GM18505 (cell line): Measurements from ENCODE around the gene NBEA.
"Not testable (repeated sequence)": the region's sequence is repeated elsewhere in the genome, so short reads cannot be mapped to it uniquely, and the experiment has no call there.

Experiments
- ATAC-seq: cut with Tn5 transposase; IDR thresholded peaks from one replicate; pipeline ENCODE4 v1.9.1; 2021; ENCODE audit not compliant: unreplicated experiment
- POLR2A ChIP-seq: IDR thresholded peaks from 4 replicates; pipeline ENCODE4 v1.6.1; 2011; ENCODE audit warnings: borderline replicate concordance; ENCODE audit not compliant: insufficient read depth, insufficient read length; ENCODE audit errors: extremely low read depth

The NBEA gene

GRCh38 chr13:34933349-34933748 lies 8.7 kb upstream of the NBEA start:
- no peak for ATAC-seq
- TF ChIP-seq POLR2A, result no peak

GRCh38 chr13:34933786-34934185 lies 8.3 kb upstream of the NBEA start:
- ATAC-seq, result no peak

DNA sequence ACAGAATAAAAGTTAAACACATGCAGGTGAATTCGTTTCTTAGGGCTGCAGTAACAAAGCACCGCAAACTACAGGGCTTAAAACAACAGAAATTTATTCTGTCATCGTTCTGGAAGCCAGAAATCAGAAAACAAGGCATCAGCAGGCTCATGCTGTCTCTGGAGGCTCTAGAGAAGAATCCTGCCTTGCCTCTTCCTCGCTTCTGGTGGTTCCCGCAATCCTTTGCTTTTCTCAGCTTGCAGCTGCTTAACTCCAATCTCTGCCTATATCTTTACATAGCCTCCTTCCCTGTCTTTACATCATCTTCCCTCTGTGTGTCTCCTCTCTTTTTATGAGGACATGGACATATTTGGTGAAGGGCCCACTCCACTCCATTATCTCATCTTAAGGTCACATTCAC lies 6.2 kb upstream of the NBEA start:
- TF ChIP-seq POLR2A, result no peak
- no peak for ATAC-seq

More at GRCh38 chr13:34933786-34934185, 8.3 kb upstream of the NBEA start:
- no peak for TF ChIP-seq POLR2A

DNA sequence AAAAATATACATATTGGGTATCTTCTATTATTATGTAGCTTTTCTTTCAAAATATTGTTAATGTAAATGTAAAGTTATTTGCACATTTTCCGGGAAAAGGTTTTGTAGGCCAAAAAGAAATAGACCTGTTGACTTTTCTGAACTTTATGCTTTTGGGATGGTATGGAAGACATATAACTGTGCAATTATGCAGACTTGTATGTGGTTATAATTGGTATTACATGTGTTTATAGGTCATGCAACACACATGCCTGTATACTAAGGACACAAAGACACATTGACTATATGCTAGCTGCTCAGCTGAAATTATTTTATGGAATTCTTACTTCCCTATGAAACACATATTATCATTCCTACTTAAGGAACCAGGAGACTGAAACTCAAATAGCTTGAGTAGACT lies 2.3 kb upstream of the NBEA start:
- ATAC-seq, result no peak

GRCh38 chr13:34941436-34941834 lies 635 bp upstream of the NBEA start:
- no peak for ATAC-seq
- TF ChIP-seq POLR2A, result no peak

More for the DNA sequence above, 2.3 kb upstream of the NBEA start:
- TF ChIP-seq POLR2A, result no peak

GRCh38 chr13:34942732-34943435 lies 814 bp downstream of the NBEA start:
- ATAC-seq, result peak; percentile 12
- TF ChIP-seq POLR2A, result no peak

GRCh38 chr13:34943436-34944273 lies 1.6 kb downstream of the NBEA start:
- no peak for TF ChIP-seq POLR2A
- no peak for ATAC-seq

GRCh38 chr13:34944274-34944634 lies 2.2 kb downstream of the NBEA start:
- ATAC-seq, result no peak
- TF ChIP-seq POLR2A, result no peak

DNA sequence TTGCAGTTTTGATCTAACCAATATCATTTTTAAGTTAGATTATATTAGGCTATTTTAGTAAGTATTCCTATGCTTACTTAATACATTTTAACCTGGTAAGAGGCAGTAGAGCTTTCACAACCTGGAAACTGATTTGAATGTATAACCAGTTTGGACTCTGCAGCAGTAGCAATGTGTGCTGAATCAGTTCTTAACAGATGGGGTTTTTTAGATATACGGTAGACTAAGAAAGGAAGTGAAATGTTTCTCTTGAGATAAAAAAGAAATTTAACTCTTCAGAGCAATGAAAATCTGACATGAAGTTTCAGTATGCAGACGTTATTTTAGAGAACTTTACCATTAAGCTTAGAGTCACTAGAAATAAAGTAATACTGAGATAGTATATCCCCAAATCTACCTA lies 2.7 kb downstream of the NBEA start:
- TF ChIP-seq POLR2A, result no peak
- no peak for ATAC-seq

DNA sequence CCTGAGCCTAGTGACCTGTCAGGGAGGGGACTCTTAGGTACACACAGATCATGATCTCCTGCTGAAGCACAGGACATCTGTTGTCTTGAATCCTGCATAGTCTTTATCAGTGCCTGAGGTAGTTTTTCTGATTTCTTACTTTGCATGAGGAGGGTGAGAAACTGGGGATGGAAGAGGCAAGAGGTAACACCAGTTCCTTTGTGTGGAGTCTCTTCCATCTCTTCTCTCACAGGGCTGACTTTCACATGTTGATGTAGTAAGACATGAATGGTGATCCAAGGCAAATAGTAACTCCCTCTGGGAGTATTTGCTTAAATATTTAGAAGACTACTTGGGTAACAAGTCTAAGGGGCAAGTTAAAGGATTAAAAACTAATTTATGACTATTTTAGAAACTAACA lies 9.5 kb downstream of the NBEA start:
- no peak for ATAC-seq
- no peak for TF ChIP-seq POLR2A

DNA sequence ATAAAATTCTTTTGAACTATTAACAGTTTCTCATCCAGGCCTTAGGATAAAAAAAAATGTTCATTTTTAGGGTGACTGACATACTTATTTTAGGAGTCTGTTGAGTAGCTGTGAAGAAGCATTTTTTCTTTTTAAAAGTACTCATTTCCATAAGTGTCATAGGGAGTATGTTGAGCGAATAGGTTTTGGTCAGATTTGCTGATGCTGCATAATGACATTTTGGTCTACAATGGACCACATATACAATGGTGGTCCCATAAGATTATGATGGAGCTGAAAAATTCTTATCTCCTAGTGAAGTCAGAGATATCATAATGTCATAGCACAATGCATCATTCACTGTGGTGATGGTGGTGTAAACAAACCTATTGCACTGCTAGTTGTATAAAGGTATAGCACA lies 17.4 kb downstream of the NBEA start:
- no peak for TF ChIP-seq POLR2A
- no peak for ATAC-seq

DNA sequence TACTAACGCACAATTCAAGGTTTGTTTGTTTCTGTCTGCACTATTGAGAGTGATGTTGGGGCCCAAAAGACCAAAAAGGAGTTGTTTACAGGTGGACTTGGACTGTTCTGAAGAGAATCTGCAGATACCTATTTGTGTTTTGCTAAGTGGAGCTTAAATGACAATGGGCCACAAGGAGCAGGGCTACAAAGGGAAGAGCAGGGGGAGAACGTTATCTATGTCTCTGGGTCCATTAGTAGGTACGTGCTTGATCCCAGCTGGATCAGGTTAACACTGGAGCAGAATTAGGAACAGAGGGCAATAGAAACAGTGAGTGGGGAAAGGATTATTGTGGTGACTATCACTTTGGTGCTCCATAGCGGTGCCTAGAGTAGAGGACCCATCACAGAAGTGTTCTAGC lies 22.5 kb downstream of the NBEA start:
- no peak for TF ChIP-seq POLR2A
- ATAC-seq, result no peak

- no peak for TF ChIP-seq POLR2A
- no peak for ATAC-seq
Observed at GRCh38 chr13:34967851-34968562, 25.9 kb downstream of the NBEA start.

DNA sequence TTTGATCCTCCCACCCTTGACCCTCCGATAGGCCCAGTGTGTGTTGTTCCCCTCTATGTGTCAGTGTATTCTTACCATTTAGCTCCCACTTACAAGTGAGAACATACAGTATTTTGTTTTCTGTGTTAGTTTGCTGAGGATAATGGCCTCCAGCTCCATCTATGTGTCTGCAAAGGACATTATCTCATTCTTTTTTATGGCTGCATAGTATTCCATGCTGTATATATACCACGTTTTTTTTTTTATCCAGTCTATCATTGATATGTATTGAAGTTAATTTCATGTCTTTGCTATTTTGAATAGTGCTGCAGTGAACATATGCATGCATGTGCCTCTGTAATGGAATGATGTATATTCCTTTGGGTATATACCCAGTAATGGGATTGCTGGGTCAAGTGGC lies 27.5 kb downstream of the NBEA start:
- ATAC-seq, result not testable (repeated sequence)
